NCI-H2029 (cell line): Measurements from ENCODE around the gene MARK3.
"Not testable (repeated sequence)": the region's sequence is repeated elsewhere in the genome, so short reads cannot be mapped to it uniquely, and the experiment has no call there.

Source experiments
- DNase-seq: peaks from one replicate; lab custom pipeline; 2025; lab: John Stamatoyannopoulos, UW

MARK3 gene

DNA sequence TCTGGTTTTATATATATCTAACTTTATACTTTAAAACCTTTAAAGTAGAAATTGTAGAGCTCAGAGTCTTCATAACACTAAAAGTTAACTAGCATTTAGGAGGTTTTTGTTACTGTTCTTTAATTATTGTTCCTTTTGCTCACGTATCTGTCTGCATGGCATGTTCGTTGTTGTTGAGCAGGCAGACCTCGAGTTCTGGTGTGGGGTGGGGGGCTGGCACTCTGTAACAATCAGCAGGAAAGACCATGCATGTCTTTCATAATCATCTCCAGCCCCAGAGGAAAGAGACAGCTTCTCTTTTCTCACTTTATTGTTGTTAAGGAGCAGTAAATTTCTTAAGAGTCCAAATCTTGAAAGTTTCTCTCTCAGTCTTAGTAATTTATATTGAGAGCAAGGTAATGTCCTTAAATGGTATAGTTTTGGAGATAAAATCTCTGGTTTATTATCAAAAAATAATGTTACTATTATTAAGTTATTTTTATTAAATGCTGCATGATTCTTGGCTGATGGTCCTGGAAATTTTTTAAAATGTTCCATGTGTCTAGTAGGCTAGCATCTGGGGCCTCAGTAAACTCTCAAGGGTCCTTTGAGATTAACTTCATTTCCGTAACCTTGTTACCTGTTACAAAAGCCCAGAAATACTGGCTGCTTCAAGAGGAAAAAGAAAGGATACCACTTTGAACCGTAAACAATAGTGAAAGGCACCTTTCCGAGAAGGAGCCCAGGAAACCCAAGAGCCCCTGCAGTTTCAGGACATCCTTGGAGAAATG is 107.1 kb downstream of the MARK3 start:
- no peak for DNase-seq

DNA sequence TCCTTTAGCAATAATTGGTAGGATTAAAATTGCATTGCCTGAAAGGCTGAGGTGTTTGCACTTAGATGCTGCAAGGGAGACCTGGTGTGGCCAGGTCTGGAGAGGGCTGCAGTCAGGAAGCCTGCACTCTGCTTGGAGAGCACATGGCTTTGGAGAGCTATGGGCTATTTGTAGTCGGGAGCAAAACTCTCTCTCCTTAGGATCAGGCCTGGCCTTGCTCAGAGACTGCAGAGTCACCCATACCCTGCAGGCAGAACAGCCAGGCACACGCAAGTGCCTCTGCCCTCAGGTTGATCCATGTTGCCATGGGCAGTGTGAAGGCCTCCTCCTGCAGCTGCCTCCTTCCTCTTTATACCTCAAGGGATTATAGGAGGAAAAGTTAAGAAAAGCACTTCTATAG is 110.6 kb downstream of the MARK3 start:
- DNase-seq, result no peak

DNA sequence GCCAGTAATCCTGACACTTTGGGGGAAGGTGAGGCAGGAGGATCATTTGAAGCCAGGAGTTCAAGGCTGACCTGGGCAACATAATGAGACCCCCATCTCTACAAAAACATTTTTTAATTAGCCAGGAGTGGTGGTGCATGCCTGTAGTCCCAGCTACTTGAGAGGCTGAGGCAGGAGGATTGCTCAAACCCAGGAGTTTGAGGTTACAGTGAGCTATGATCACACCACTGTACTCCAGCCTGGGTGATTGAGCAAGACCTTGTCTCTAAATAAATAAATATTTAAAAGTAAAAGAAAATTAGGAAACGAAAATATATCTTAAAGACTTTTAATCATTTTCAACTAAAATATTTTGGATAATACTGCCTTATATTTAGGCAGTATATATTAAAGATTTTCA is 111.6 kb downstream of the MARK3 start:
- no peak for DNase-seq

DNA sequence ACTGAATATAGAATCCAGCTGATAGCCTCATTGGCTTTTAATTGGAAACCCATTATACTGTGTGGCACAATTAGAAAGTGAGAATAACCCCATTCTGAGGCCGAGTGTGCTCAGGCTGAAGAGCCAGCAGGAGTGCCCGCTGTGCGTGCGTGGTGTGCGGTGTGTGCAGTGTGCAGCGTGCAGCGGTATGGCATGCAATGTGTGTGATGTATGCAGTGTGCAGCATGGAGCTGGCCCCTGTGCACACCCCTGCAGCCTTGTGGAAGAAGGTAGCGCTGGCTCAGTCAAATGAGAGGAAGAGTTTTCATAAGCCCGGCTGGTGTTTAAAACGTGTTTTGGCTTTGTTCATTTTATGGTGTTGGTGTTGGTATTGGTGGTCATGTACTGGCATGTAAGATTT is 114.5 kb downstream of the MARK3 start:
- no peak for DNase-seq

DNA sequence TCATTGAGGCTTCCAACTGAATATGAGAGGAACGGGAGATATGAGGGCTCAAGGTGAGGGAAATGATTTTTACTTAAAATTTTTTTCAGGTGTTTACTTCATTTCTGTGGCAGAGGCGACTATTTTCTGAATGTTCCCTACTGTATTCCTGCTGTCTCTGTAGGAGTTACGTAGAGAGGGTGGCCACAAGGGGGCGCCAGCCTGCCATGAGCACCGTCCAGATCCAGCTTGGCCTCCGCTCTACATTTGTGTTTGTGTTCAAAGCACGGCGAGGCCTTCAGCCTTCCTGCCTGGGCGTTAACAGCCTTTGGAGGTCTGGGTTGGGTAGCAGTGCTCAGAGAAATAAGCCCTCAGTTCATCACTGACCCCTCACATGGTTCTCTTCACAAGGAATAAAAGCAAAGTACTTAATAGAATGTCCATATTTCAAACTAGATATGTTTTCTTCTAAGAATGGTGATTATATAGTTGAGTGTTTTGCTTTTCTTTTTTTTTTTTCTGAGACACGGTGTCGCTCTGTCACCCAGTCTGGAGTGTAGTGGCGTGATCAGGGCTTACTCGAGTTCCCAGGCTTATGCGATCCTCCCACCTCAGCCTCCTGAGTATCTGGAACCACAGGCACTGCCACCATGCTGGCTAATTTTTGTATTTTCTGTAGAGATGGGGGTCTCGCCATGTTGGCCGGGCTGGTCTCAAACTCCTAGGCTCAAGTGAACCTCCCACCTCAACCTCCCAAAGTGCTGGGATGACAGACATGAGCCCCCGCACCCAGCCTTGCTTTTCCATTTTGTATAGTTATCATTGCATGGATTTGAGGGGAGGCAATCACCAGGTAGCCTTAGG is 115.2 kb downstream of the MARK3 start:
- DNase-seq, result peak; percentile 64

DNA sequence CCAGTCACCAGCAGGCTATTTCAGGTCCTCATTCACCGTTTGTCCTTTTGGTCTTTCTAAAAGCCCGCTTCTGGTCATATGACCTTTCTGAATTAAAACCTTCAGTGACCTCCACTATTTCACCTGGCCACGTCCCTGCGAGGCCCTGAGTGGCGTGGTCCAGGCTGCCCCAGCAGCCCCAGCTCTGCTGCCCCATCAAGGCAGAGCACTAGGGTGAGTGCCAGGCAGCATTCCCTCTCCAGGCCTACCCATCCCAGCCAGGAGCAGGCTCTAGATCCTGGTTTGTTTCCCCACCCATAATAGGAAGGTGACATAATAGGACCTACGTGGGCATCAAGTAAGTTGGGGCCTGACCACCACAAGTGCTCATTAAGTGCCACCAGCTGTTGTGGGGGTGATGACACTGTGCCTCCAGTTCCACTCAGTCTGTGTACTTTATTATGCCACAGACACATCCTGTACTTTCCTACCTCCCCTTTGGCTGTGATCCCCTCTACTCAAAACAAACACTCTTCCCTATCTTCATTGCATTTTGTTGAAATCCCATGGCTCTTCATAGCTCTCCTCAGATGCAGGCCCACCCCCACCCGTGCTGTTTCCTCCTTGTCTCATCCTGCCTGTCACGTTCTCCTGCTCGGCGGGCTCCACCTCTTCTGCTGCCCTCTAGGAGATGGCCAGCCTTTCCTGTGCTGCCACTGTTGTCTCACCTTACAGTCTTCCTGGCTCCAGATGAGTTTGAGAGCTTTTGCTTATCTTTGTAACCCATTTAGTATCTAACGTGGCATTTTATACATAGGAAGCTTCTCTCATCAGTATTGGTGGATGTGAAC is 116.0 kb downstream of the MARK3 start:
- DNase-seq, result peak; percentile 14

DNA sequence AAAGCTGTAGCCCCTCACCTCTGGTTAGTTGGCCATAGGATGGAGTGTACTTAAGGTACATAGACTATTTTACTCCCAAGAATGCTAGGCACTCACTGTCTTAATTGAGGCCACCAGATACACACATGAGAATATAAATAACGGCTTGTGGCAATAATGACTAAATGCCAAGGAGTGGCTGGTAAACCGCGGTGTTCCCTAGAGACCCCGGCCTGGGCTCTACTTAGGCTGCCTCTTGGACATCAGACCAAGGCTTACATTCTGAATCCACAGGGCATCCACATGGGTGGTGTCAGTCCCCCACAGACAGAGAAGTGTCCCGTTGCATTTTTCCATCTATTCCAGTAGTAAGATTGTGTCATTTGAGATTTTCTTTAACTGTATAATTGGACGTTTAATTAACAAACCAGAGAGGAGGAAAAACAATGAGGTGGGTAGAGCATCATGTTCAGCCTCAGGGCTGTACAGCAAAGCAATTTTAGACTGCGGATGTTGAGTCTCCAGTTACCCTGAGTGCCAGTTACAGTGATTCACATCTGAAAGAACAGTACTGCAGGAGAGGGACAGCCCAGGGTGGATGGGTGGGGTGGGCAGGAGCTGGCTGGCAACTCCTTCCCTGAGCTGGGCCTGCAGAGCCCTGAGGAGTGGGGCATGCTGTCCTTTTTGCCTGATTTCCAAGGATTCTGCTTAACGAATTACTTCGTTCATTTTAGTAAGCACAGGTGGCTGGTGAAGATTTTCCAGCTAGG is 116.9 kb downstream of the MARK3 start:
- DNase-seq, result no peak

DNA sequence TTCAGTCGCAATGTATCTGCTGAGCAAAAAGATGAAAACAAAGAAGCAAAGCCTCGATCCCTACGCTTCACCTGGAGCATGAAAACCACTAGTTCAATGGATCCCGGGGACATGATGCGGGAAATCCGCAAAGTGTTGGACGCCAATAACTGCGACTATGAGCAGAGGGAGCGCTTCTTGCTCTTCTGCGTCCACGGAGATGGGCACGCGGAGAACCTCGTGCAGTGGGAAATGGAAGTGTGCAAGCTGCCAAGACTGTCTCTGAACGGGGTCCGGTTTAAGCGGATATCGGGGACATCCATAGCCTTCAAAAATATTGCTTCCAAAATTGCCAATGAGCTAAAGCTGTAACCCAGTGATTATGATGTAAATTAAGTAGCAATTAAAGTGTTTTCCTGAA is 117.7 kb downstream of the MARK3 start:
- DNase-seq, result no peak

DNA sequence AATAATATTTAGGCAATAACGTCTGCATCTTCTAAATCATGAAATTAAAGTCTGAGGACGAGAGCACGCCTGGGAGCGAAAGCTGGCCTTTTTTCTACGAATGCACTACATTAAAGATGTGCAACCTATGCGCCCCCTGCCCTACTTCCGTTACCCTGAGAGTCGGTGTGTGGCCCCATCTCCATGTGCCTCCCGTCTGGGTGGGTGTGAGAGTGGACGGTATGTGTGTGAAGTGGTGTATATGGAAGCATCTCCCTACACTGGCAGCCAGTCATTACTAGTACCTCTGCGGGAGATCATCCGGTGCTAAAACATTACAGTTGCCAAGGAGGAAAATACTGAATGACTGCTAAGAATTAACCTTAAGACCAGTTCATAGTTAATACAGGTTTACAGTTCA is 118.1 kb downstream of the MARK3 start:
- DNase-seq, result no peak

DNA sequence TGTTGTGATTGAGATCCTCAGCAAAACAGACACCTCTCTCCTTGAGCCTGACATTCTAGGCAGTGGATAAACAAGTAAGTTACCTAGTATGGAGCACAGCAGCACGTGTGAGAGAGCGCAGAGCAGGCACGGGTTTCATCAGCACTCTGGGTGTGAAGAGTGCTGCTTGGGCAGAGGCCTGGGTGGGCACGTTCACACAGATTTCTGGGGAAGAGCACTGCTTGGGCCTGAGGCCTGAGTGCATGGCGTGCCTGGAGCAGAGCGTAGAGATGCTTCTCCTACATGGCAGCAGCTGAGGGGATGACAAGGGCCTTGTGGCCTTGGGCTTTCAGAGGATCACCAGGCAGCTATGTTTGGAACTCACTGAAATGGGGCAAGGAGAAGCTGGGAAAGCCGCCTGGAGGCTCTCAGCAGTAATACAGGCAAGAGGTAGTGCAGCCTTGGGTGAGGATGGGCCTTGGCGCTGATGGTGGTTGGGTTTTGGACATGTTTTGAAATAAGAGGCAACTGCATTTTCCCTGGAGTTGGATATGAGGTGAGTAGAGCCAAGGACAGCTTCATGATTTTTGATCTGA is 119.9 kb downstream of the MARK3 start:
- no peak for DNase-seq

DNA sequence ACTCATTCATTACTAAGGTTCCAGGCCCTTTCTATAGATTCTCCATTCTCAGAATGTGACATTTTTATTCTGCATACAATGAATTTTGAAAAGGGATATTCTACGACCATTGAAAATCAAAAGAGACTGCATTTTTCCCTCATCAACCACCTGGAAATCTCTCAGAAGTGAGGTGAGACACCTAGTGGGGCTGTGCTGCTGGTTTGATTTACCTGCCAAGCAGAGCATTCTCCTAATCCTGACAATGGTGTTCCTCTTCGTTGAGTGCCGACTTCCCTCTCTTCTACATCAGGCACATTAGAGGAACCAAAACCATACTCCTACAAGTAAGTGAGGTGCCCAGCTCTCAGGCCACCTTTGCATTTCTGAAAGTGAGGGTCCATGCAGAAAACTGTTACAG is 122.5 kb downstream of the MARK3 start:
- DNase-seq, result no peak

DNA sequence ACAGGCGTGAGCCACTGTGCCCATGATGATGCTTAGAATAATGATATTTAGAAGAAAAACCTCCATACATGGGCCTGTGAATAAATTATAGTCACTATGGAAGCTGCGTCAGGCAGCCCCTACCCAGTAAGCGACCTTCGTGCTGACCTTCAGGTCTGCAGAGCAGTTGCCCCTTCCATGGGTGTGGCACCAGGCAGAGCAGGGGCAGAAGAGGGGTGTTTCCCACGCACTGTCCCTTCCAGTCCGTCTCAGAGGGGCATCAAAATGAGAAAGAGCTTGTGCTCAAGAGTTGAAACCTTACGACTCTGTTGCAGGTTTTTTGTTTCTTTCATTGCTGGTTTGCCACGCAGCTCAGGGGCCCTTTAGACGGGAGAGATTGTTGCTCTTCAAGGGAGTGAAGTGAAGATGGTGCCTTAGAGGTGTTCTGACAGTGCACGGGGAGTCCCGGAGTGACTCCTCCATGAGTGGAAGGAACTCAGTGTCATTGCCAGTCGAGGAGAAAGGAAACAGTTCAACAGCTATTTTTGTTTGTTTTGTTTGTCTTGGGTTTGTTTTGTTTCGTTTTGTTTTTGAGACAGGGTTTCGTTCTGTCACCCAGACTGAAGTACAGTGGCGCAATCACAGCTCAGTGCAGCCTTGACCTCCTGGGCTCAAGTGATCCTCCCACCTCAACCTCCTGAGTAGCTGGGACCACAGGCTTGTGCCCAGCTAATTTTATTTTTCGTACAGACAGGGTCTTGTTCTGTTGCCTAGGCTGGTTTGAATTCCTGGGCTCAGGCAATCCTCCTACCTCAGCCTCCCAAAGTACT is 123.5 kb downstream of the MARK3 start:
- no peak for DNase-seq

DNA sequence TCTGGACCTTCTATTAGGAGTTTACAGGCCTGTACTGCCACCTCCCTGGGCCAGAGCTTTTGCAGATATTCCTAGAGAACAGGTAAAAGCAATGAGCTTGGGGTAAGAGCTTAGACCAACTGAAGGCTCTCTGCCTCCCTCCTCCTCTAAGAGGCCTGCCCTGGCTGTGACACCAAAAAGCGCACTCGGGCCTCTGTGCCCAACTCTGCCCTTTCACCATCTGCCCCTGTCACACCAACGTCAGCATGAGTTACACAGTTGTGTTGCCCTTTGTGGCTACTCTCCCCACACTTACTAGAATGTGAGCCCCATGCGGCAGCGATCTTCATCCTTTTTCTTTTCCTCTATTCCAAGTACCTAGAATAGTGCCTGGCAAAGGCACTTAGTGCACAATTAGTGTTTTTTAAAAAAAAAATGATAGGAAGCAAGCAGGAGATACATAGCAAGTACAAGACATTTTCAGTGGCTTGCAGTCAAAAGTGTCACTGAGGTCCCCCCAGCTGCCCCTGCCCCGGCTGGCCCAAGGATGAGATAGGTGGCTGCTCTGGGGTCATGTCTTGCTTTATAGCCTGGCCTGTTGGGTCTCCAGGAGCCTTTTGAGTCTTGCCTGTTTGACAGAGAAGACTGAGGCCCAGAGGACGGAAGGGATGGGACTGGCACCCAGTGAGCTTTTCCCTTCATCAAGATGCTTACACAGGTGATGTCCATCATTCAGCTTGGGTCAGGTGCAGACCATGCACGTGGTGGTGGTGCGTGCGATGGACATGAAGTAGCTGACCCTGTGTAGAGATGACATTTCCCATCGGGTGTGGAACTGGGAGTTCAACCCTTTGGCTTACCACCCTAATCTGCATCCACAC is 124.9 kb downstream of the MARK3 start:
- DNase-seq, result no peak

DNA sequence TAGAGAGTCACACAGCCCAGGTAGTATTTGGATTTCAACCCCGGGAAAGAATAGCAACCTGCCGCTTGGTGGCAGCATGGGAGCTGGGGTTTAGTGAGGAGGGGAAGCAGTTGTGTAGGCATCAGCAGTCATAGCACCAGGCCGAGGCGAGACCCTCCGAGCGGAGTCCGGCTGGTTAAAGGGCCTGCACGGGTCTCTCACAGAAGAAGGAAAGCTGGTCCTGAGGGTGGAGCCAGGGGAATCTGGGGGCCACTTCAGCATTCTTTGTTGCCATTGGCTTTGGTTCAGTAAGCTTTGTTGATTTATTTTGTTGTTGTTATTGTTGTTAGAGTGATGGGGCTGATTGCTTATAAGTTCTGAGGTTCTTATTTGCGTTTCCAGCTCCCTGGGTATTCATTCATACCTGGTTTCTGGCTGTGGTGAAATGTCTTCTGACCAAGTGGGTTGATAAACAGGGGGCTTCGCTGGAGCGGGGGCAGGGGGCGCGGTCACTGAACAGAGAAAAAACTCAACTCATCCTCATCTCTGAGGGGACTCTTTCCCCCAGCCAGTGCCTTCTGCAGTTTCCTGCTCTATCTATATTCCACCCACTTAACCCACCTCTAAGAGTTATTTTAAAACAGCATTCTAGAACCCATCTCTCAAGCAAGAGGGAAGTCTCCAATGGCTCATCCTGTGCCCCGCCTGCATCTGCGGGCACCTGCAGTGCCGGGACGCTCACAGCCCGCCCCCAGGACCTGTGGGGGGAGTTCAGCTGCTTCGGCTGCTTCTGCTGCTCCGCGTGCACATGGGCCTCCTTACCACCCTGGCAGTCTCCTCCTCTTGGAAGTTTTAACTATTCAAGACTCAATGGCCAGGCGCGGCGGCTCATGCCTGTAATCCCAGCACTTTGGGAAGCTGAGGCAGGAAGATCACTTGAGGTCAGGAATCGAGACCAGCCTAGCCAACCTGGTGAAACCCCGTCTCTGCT is 125.8 kb downstream of the MARK3 start:
- no peak for DNase-seq

DNA sequence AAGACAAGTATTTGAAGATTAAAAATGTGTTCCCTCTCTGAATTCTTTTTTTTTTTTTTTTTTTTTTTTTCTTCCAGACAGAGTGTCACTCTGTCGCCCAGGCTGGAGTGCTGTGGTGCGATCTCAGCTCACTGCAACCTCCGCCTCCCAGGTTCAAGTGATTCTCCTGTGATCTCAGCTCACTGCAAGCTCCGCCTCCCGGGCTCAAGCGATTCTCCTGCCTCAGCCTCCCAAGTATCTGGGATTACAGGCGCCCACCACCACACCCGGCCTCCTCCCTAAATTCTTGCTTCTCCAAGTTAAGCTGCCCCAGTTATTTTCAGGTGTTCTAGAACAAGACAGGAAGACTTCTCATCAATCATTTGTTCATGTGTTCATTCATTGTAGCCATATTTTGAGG is 127.0 kb downstream of the MARK3 start:
- not testable (repeated sequence) for DNase-seq

DNA sequence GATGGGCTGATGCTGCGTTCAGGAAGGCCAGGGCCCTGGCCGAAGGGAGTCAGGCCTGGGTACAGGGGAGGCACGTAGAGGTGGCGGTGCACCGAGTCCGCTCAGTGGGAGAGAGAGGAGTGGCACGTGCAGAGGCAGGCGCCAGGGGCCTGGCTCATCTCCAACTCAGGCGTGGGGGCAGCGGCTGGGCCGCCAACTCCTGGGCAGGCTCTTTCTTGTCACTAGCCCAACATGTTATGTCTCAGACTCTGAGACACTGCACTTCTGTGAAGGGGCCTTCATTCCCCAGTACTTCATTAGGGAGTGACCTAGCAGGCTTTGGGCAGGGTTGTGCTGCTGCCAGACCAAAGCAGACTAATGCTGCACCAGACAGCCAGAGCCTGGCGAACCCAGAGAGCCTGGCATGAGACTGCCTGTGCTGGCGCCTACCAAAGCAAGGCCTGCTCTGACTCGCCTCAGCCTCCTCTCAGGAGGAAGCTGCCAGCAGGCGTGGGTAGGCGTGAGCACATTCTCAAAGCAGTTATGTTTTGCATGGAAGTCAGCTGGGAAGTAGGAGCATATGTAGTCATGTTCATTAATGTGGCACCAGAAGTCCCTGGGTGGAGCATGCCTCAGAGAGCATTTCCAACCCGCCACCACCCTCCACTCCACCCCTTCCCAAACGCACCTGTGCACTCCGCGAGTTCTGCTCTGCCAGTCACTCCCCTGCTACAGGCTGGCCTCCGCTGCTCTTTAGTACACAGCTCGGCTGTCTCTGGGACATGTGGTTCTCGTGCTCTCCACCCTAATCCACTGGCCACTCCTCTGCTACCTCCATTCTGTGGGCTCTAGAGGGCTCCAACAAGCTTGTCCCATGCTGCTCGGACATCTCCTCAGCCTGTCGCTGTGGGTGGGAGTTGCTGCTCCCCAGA is 127.7 kb downstream of the MARK3 start:
- peak; percentile 61 for DNase-seq
